Progenitor cell of endocrine pancreas (in vitro differentiated cells): Measurements from ENCODE around the gene ARHGEF10L. TPM values are rescaled to one million over a fixed set of nuclear protein-coding genes. Genes with fewer than 3 reads are reported as not detected.

Experiments used
- DNase-seq: peaks from one replicate; pipeline ENCODE4 v3.0.0; 2021; ENCODE audit warnings: low spot score; ENCODE audit not compliant: unreplicated experiment
- H3K27ac Mint-ChIP-seq: 2 replicates; pipeline ENCODE4 v1.8.0; 2021; ENCODE audit warnings: mild to moderate bottlenecking, moderate library complexity, mixed read lengths
- H3K27me3 Mint-ChIP-seq: 2 replicates; pipeline ENCODE4 v1.8.0; 2021; ENCODE audit warnings: mixed read lengths
- H3K36me3 Mint-ChIP-seq: 2 replicates; pipeline ENCODE4 v1.8.0; 2022; ENCODE audit warnings: mixed read lengths; ENCODE audit not compliant: insufficient read depth
- H3K4me1 Mint-ChIP-seq: 2 replicates; pipeline ENCODE4 v1.8.0; 2021; ENCODE audit warnings: low read depth, mixed read lengths
- H3K4me3 Mint-ChIP-seq: 2 replicates; pipeline ENCODE4 v1.8.0; 2021; ENCODE audit warnings: low read depth, mild to moderate bottlenecking, moderate library complexity, mixed read lengths
- H3K9me3 Mint-ChIP-seq: 2 replicates; pipeline ENCODE4 v1.8.0; 2021; ENCODE audit warnings: low read depth, mixed read lengths
- total RNA-seq: library from RNA; stranded (reverse); gene quantifications from 2 replicates; pipeline ENCODE4 v1.2.1, GENCODE V29; 2021
- TF ChIP-seq, protein P1 (sequence below): fragments of 200-600 bp; sonication (generic); IDR thresholded peaks from one replicate; pipeline ENCODE4 v1.5.0; 2021; ENCODE audit warnings: antibody characterized with exemption, mild to moderate bottlenecking; ENCODE audit not compliant: unreplicated experiment

The ARHGEF10L gene
- total RNA-seq, 1 donor from 2014 or later = 31.3 TPM

DNA sequence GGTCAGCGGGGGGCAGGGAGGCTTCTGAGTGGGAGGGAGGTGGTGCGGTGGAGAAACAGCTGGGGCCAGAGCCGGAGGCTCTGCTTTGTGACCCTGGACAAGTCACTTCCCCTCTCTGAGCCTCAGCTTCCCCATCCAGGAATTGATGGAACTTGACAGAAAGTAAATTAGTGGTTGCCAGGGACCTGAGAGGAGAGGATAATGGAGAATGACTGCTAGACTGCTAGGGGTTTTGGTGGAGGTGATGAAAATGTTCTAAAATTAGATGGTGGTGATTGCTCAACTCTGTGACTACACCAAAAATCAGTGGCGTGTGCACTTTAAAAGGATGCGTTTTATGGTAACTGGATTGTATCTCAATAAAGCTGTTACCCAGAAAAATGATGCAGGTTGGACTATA lies 100.9 kb downstream of the ARHGEF10L start:
- TF ChIP-seq, protein P1, sequence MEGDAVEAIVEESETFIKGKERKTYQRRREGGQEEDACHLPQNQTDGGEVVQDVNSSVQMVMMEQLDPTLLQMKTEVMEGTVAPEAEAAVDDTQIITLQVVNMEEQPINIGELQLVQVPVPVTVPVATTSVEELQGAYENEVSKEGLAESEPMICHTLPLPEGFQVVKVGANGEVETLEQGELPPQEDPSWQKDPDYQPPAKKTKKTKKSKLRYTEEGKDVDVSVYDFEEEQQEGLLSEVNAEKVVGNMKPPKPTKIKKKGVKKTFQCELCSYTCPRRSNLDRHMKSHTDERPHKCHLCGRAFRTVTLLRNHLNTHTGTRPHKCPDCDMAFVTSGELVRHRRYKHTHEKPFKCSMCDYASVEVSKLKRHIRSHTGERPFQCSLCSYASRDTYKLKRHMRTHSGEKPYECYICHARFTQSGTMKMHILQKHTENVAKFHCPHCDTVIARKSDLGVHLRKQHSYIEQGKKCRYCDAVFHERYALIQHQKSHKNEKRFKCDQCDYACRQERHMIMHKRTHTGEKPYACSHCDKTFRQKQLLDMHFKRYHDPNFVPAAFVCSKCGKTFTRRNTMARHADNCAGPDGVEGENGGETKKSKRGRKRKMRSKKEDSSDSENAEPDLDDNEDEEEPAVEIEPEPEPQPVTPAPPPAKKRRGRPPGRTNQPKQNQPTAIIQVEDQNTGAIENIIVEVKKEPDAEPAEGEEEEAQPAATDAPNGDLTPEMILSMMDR = no peak
- H3K27ac Mint-ChIP-seq = no peak overlapping the region
- no peak for DNase-seq
- H3K27me3 Mint-ChIP-seq = no peaks in the 10 kb centered on the region
- no peaks in the 10 kb centered on the region for H3K4me1 Mint-ChIP-seq
- no peak overlapping the region for H3K4me3 Mint-ChIP-seq
- peaks cover 14% of the 10 kb centered on the region for H3K36me3 Mint-ChIP-seq
- H3K9me3 Mint-ChIP-seq = no peaks in the 10 kb centered on the region

DNA sequence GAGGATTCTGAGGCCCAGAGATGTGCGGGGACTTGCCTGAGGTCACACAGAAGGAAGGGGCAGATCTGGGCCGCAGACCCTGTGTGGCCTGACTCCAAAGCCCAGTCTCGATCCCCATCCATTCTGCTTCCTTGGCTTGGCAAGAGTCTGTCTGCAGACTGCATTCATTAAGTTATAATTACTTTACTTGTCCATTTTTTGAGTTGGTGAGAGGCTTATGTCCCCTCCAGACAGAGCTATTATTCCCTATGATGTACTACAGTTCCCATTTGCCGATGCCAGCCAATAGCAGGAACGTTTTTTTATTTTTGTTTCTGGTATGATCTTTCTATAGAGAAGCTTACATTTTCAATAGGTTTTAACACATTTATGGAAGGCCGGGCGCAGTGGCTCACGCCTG lies 101.5 kb downstream of the ARHGEF10L start:
- Mint-ChIP-seq H3K9me3 (no peaks in the 10 kb centered on the region), H3K27me3 (no peaks in the 10 kb centered on the region), H3K4me1 (no peaks in the 10 kb centered on the region), H3K4me3 (no peak overlapping the region), H3K36me3 (peaks cover 12% of the 10 kb centered on the region), H3K27ac (no peak overlapping the region)
- no peak for DNase-seq
- TF ChIP-seq, protein P1 = no peak

DNA sequence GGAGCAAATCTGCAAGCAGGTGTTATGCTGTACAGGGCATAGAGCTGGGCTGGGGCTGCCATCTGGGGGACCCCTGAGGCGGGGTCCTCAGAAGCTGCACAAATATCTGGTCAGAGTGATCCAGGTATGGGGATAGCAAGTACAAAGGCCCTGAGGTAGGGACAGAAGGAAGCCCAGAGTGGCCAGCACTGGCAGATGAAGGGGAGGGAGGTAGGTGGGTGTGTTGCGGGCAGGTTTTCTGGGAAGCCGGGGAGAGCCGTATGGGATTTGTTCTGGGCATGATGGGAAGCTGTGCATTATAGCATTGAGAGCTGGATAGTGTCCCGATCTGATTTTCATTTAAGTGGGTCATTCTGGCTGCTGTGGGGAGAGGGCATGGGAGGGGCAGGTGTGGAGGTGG lies 102.7 kb downstream of the ARHGEF10L start:
- TF ChIP-seq, protein P1 = no peak

DNA sequence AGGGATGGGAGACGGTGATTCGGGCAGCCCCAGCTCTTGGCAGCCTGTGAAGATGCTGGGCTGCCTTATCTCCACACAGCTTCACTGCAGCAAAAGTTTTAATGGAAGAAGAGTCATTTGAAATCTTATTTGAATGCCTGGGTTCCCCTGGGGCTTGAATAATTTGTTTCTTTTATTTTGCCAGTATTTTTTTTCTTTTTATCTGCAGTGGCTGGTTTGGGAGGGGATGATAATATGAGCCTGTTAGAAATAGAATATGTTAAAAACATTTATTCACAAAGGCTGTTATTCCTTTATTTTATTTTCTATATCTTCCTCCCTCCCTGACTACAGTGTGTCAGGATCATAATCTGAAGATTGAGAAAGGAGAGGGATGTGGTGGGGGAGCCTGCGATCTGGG lies 103.4 kb downstream of the ARHGEF10L start:
- DNase-seq = no peak
- Mint-ChIP-seq H3K27me3 (no peaks in the 10 kb centered on the region), H3K4me3 (no peak overlapping the region), H3K4me1 (no peaks in the 10 kb centered on the region), H3K36me3 (peaks cover 8% of the 10 kb centered on the region), H3K9me3 (no peaks in the 10 kb centered on the region), H3K27ac (no peak overlapping the region)
- TF ChIP-seq, protein P1 = no peak

More for the DNA sequence above, 102.7 kb downstream of the ARHGEF10L start:
- H3K4me1 Mint-ChIP-seq = no peaks in the 10 kb centered on the region
- no peaks in the 10 kb centered on the region for H3K9me3 Mint-ChIP-seq
- H3K27ac Mint-ChIP-seq = no peak overlapping the region
- H3K4me3 Mint-ChIP-seq = no peak overlapping the region
- no peaks in the 10 kb centered on the region for H3K27me3 Mint-ChIP-seq
- no peak for DNase-seq
- peaks cover 8% of the 10 kb centered on the region for H3K36me3 Mint-ChIP-seq

DNA sequence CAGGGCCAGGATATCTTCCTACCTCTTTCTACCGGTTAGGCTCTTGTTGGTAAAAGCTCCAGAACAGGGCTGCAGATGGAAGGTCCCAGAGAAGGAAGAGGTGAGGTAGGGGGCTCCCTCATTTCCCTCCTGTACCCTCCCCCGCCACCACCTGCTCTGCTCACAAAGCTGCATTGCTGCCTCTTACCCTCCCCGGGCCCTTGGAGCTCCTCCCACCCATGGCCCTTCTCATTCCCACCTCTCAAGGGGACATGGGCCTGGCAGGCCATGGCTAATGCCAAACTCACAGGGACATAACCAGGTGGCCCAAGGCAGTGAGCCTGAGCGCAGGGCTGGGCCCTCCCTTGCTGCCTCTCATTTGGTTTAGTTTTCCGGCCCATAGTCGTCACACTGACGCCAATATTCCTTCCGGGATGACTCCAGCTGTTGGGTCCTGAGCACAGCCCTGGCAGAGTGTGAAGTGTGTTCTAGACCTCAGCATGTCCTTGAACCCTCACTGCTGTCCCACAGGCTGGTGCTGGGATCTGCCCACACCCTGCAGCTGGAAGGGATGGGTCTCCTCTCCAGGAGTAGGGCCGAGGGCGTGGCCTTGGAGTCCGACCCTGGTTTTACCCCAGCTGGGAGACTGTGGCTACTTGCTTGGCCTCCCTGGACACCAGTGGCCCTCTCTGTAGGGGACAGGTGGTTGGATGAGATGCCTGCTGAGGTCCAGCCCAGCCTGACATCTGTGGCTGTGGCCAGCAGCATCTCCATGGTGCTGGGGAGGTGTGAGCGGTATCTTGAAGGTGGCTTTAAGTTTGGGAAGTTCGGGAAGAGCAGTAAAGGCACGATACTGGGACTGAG lies 104.6 kb downstream of the ARHGEF10L start:
- Mint-ChIP-seq H3K27me3 (no peaks in the 10 kb centered on the region), H3K9me3 (no peaks in the 10 kb centered on the region), H3K36me3 (peaks cover 6% of the 10 kb centered on the region), H3K4me1 (no peaks in the 10 kb centered on the region), H3K27ac (no peak overlapping the region), H3K4me3 (no peak overlapping the region)
- DNase-seq = no peak
- TF ChIP-seq, protein P1 = no peak
